HG03108 (cell line): ENCODE measurements around the gene SEPTIN5.

ENCODE experiments used
- ATAC-seq: cut with Tn5 transposase; IDR thresholded peaks from one replicate; pipeline ENCODE4 v1.9.1; 2021; ENCODE audit warnings: moderate library complexity; ENCODE audit not compliant: unreplicated experiment

SEPTIN5 gene

GRCh38 chr22:19732403-19733113 lies 18.3 kb downstream of the SEPTIN5 start:
- ATAC-seq = no peak

DNA sequence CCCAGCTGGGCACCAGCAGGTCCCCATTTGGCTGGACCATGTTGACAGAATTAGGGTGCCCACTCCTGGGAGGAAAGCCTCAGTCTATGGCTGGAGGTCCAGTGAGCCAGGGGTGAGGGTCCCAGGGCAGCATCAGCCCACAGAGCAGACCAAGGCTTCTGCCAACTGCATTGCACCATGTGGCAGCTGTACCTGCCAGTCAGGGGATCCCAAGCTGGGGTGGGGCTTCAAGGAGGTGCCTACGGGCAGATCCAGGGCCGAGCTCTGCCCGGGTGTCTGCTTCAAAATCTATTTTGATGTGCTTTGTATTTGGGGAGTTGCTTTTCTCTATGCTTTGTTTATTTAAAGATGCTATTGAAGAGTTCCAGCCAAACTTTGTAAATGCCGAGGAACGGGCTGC lies 19.5 kb downstream of the SEPTIN5 start:
- ATAC-seq = no peak

GRCh38 chr22:19734163-19734562 lies 19.9 kb downstream of the SEPTIN5 start:
- no peak for ATAC-seq

DNA sequence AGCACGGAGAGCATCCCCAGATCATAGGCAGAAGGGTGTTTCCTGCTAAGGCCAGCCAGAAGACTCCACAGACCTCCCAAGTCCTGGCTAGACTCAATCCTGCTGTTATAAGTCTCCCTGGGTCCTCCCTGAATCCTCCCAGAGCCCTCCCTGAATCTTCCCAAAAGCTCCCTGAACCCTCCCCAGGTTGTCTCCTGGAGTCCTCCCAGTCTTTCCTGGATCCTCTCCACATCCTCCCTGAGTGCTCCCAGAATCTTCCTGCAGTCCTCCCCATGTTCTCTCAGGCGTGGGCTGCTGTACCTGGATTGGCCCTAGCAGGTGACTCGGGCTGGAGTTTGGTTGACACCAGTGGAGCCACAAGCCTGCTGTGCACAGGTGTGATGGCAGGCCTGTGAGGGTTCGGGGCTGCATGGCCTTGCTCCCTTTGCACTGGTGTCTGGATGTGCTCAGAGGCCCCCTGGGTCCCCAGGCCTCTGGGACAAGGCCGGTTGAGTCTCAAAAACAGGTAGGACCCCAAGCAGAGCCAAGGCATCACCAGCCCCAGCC lies 20.6 kb downstream of the SEPTIN5 start:
- no peak for ATAC-seq

GRCh38 chr22:19735665-19736510 lies 21.6 kb downstream of the SEPTIN5 start:
- no peak for ATAC-seq

DNA sequence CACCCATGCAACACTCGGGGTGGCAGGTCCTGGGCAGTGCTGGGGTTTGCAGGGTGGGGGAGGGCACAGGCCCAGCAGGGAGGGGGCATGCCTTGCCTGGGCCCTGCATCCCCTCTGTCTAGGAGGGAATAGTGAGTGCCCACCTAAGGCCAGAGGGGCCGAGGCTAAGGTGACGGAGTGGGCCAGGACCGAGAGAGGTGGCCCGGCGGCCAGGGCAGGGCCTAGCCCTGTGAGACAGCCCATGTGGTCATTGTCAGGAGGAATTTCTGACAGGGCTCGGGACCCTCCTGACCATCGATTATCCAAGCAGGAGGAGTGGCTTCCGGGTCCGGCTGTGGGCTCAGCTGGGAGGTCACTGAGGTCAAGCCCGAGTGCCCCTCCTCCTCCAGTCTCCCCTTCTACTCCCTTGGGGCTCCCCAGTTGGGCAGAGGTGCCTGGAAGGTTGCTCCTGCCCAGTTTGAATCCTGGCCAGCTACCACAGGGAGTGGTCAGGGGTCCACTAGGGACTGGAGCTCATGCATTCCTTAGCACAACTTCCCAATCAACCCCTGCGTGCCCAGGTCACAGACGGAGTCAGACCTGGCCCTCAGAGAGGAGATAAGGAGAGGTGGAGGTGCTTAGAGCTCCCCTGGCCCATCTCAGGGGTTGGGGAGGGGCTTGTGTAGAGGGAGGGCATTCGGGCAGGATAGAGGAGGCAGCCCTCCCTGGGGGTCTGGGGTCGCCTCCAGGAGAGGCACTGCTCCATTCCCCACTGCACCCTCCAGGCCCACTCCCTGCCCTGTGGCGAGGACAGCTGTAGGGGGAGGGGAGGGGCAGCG lies 23.8 kb downstream of the SEPTIN5 start:
- no peak for ATAC-seq

DNA sequence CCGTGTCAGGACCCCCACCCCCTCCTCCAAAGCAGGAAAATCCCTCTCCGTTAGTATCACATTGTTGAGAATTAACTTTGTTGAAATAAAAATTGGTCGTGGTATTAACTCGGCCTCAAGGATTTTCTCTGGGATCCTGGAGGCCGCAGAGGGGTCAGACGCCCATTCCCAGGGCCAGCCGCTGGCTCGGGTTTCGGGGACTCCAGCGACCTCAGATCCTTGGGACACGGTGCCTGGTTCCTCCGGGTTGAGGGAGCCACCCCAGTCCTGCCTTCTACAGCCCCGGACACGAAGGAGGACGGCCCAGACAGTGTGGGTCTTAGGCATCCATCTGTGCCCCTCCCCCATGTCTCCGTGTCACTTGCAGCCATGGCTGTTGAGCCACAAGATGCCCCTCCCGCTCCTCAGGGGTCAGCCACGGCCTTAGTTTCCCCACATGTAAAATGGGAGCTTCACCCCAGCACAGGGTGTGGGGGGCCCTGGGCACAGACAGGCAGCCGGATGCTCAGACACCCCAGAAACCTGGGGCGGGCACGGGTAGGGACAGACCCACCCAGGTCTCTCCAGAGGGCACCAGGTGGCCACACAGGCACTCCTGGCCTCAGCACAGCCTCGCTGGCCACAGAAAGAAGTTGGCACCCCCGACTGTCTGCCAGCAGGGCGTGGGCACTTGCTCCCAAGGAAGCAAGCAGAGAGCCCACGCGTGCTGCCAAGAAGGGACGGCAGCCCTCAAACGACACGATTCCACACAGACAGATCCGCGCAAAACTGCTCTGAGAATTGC lies 24.6 kb downstream of the SEPTIN5 start:
- no peak for ATAC-seq

- ATAC-seq = no peak
Measured at GRCh38 chr22:19739448-19739895, 25.2 kb downstream of the SEPTIN5 start.

DNA sequence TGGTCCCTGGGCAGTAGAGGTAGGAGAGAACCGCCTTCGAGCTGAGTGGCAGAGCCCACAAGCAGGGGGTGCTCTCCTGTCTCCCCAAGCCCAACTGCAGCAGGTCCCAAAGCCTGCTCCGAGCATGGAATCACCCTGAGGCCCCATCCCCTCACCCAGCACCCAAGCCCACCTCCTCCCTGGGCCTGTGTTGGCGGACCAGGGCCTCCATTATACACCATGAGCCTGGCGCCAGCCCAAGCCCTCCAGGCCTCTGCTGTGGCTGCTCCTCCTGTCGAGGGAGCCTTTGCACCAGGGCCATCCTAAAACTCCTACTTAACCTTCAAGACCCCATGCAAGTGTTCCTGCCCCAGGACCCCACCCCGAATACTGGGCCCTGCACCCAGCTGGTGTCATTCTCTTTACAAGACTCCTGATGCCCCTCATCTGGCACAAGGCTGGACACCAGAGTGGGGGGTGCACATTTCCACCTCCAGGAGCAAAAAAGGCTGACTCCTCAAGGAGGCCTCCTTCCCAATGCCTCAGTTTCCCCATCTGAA lies 25.7 kb downstream of the SEPTIN5 start:
- no peak for ATAC-seq

DNA sequence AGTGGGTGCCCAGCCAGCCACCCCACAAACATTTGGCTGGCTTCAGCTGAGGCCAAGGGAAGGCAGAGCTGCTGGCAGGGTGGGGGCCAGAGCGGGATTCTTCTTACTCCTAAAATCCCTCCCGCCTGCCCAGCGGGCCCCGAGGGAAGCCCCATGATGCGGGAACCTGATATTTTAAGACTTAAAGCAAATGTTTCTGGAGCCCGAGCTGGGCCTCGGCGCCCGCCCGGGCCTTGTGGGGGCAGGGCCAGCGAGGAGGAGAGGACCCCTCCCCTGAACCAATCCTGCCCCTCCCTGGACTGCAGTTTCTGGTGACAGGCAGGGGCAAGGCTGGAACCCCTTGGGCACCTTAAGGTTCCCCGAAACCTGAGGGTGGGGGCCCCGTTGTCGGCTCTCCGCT lies 26.3 kb downstream of the SEPTIN5 start:
- ATAC-seq = no peak

DNA sequence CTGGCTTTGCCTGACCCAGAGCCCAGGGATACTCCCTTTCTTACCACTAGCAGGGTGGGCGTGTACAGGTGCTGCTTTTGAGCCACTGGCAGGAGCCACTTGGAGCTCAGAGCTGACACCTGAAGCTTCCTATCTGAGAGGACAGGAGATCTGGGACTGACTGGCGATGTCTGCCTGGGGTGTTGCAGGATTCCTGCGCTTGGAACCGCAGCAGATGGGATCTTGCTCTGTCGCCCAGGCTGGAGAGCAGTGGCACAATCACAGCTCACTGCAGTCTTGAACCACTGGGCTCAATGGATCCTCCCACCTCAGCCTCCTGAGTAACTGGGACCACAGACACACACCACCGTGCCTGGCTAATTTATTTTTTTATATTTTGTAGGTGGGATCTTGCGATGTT lies 26.8 kb downstream of the SEPTIN5 start:
- ATAC-seq = no peak

DNA sequence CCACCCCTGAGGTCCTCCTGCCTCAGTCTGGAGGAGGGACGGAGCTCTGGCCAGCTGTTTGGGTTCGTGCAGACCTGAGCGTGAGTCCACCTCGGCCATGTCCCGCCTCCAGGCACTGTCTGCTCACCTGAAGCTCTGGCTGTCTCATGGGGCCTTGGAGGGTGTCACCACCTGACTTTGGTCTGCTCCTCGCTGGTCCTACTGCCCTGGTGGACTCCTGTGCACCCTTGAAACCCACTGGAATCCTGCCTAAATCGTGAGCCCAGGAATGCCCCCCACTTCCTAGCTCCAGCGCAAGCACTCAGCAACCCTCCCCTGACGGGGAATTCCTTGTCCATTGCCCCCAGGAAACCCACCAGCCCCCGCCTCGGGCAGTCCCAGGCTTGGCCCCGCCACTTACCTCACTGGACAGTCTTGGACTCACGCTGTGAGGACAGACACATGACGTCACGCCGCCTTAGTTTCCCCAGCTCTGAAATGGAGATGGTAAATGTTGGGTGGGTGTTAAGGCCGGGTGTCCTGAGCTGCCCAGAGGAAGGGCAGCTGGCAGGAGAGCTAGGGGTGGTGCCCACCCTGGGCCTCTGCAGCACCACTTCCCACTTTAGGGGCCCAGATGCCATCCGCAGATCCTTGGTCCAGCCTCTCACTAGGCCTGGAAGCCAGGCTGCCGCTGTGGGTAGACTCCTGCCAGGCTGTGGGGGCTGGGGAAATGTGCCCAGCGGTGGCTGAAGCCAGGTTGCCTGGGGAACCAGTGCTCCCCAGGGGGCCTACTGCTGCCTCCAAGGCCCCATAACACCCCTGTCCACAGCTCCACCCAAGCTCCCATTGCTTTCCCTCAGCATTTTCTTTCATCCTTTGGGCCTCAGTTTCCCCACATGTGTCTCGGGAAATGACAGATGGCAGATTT lies 28.1 kb downstream of the SEPTIN5 start:
- ATAC-seq = no peak

DNA sequence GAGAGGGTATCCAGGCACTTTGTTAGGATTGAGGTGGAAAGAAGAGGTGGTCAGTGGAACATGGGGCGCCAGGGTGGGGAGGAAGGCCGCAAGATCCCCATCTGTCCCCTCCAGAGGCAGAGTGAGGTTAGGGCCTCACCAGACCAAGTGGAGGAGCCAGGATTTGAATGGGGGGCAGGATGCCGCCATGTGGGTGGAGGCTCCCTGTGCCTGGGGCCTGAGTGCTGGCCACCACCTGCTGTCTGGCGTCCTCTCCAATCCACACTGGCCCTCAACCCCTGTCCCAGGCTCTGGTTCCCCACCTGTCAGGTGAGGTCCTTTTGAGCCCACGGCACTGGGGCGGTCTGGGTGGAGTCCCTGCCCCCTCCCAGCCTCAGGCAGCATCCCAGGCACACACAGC lies 28.8 kb downstream of the SEPTIN5 start:
- ATAC-seq = no peak

DNA sequence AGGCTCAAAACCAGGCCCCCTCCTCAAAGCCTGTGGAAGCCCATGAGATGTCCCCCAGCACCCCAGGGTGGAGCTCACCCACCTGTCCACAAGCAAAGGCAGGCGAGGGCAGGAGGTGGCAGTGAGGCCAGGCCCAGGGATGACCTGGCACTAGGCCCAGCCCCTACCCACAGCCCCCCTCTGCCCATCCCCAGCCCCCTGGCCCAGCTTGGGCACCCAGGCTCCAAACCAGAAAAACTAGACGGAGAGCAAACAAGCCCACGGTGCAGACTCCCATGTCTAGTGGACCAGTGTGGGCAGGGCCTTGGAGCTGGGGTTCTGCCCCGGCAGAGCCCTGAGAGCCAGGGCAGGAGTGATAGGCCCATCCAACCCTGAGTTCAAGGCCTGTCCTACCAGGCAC lies 29.3 kb downstream of the SEPTIN5 start:
- ATAC-seq = no peak

GRCh38 chr22:19744350-19745006 lies 30.2 kb downstream of the SEPTIN5 start:
- no peak for ATAC-seq

DNA sequence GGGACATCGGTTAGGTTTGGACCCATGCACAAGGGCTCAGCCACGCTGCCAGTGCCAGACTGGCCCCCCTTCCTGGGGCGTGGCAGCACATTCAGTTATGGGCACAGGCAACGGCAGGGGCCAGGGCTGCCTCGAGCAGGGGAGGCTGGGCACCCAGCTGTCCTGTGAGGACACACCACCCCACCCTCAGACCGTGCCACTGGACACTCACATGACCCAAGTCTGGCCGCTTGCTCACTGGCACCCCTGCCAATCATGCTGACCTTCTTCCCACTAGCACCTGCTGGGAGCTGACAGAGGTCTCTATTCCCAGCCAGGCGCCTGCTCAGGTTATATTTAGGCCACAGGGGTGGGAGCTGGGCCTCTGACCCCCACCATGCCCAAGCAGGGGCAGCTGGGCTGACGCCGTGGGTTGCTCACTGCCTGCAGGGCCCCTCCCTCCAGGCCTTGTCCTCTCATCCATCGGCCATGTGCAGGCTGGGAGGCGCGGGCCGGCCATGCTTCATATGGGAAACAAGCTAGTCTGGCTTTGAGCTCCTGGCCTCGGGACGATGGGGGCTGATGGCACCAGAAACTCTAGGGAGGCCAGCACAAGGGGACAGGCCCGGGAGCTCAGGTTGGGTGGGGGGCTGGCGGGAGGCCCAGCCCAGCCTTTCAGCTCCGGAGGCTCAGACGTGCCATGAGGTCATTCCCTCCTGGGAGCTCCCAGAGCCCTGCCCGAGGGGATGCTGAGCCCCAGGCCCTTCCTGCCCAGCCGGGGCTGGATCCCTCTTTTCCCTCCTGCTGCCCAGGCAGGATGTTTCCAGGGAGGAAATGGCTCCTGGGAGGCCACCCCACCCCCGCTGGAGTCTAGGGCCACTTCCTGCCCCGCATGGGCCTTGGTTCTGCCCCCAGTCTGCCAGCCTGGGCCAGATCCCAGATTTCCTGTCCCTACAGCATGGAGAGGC lies 31.1 kb downstream of the SEPTIN5 start:
- ATAC-seq = no peak

DNA sequence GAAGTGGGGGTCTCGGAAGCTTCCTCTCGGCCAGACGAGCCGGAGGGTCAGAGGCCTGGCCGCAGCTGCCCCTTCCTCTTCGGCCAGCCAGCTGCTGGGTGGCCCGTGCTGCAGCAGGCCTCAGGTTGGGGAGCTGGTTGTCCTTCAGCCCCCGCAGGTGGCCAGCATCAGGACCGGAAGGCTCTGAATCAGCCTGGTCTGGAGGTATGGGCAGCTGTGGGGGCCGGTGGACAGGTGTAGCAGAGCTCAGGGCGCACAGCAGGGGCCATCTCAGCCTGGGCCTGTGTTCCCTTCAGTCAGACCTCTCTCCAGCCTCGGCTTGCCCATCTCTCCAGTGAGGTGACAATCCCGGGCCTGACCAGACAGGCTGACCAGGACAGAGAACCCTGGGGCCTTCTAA lies 32.4 kb downstream of the SEPTIN5 start:
- no peak for ATAC-seq
